ENCODE data around the gene ZNF521. TPM values are rescaled to one million over a fixed set of nuclear protein-coding genes. Genes with fewer than 3 reads are reported as not detected.

ZNF521 gene
- total and polyA plus RNA-seq, 2 of the 13 experiments (the other 11 are each of a cell fraction or from before 2014, with no cell fraction given), result 0.02 TPM; not detected in 1

DNA sequence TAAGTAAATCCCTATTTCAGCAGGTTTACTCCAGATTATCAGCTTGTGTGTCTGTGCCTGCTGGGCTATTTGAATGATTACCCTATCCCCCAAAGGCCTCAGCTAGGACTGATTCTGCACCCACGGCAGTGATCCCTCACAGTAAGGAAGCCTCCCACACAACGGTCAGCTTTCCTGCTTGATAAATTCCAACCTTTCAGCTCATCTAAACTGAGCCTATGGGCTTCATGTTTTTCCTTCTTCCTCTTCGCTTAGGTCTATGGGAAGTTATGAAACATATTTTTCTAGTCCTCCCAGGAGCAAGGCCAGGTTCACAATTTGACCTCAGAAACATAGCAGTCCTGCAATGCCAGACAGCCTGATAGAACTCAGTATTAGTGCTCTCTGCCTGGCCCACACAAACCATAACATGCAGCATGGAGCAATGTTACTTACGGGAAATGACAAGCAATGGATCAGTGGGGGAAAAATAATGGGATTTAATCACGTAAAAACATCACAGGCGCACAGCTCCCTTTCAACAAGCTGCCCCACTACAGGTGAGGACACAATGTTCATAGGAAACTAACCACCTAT is 170.9 kb downstream of the ZNF521 start:
- H3K9ac ChIP-seq (ENCODE audit: insufficient read depth, low read depth, low read length), result no peak overlapping the region
- DNase-seq (ENCODE audit: low spot score) (no peak), ATAC-seq (no peak), FAIRE-seq (no peak)
- H3K4me1 ChIP-seq (ENCODE audit: insufficient read depth, low read length), result no peaks in the 10 kb centered on the region
- H2AFZ ChIP-seq (ENCODE audit: low read length), result no peak overlapping the region
- BruUV-seq (replicated peaks), result no TSS peak
- H3K36me3 ChIP-seq (replicated peaks in 1 of 2; ENCODE audit: control insufficient read depth in 1 of 2, insufficient read depth in 2 of 2, low read length in 2 of 2), result no peaks in the 10 kb centered on the region
- H3K27me3 ChIP-seq (ENCODE audit: control insufficient read depth in 1 of 2, insufficient read depth in 2 of 2, low read length in 2 of 2), result no peaks in the 10 kb centered on the region
- CTCF ChIA-PET (ENCODE audit: low intra/inter-chr PET ratio, low total read pairs), result no interaction called here
- H3K4me2 ChIP-seq (ENCODE audit: low read depth, low read length), result no peak overlapping the region
- intact Hi-C loops (cut with micrococcal nuclease; ENCODE audit: unreplicated experiment), result no loop called here
- POLR2A ChIA-PET, result no interaction called here
- no peaks in the 10 kb centered on the region for H3K9me3 ChIP-seq (ENCODE audit: low read length)
- TF ChIP-seq, protein P1, sequence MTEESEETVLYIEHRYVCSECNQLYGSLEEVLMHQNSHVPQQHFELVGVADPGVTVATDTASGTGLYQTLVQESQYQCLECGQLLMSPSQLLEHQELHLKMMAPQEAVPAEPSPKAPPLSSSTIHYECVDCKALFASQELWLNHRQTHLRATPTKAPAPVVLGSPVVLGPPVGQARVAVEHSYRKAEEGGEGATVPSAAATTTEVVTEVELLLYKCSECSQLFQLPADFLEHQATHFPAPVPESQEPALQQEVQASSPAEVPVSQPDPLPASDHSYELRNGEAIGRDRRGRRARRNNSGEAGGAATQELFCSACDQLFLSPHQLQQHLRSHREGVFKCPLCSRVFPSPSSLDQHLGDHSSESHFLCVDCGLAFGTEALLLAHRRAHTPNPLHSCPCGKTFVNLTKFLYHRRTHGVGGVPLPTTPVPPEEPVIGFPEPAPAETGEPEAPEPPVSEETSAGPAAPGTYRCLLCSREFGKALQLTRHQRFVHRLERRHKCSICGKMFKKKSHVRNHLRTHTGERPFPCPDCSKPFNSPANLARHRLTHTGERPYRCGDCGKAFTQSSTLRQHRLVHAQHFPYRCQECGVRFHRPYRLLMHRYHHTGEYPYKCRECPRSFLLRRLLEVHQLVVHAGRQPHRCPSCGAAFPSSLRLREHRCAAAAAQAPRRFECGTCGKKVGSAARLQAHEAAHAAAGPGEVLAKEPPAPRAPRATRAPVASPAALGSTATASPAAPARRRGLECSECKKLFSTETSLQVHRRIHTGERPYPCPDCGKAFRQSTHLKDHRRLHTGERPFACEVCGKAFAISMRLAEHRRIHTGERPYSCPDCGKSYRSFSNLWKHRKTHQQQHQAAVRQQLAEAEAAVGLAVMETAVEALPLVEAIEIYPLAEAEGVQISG (CRISPR knock-in tag; IDR thresholded peaks at IDR 0.05), result no peak
- TF ChIP-seq GFI1 (CRISPR knock-in tag; IDR thresholded peaks at IDR 0.05; ENCODE audit: borderline replicate concordance), result no peak
- WGBS (ENCODE audit: low lambda C conversion rate), result 18% methylated on average over 6 of the region's 6 CpGs
- in situ Hi-C loops (cut with HindIII; ENCODE audit: extremely low pct_ligation_motif_present, low pct_unique_long_range_greater_than_20kb), result no loop called here
- H4K20me1 ChIP-seq (ENCODE audit: insufficient read depth, low read length), result no peaks in the 10 kb centered on the region
- H3K79me2 ChIP-seq (ENCODE audit: insufficient read depth, low read length), result no peaks in the 10 kb centered on the region
- no peak overlapping the region for H3K27ac ChIP-seq (ENCODE audit: extremely low read length, insufficient read depth, low read length)
- H3K4me3 ChIP-seq (replicated peaks in 1 of 3; ENCODE audit: insufficient read depth in 1 of 3, low read depth in 2 of 3, low read length in 3 of 3), result no peak overlapping the region

DNA sequence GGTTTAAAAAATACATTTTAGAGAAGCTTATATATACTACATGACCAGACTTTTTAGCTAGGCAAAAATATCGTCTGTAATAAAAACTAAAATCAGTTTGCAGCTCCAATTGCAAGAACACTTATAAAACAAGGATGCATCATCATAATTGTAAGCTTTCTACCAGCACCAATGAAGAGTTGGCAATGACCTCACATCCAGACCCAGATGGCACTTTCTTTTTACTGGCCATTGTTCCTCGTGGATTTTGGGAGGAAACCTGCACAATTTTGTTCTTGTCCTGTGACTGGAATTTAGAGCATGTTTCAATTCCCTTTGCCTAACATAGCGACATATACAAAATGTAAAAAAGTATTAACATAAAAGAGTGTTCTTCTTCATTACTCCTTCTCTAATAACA is 174.3 kb downstream of the ZNF521 start:
- H3K36me3 ChIP-seq (replicated peaks in 1 of 2; ENCODE audit: control insufficient read depth in 1 of 2, insufficient read depth in 2 of 2, low read length in 2 of 2), result no peaks in the 10 kb centered on the region
- no peak overlapping the region for H3K4me2 ChIP-seq (ENCODE audit: low read depth, low read length)
- DNase-seq (ENCODE audit: low spot score) (no peak), ATAC-seq (no peak), FAIRE-seq (no peak)
- H3K79me2 ChIP-seq (ENCODE audit: insufficient read depth, low read length), result no peaks in the 10 kb centered on the region
- H3K9me3 ChIP-seq (ENCODE audit: low read length), result no peaks in the 10 kb centered on the region
- H2AFZ ChIP-seq (ENCODE audit: low read length), result no peak overlapping the region
- 2% methylated on average over 3 of the region's 3 CpGs for WGBS (ENCODE audit: low lambda C conversion rate)
- no peak overlapping the region for H3K9ac ChIP-seq (ENCODE audit: insufficient read depth, low read depth, low read length)
- no peaks in the 10 kb centered on the region for H3K4me1 ChIP-seq (ENCODE audit: insufficient read depth, low read length)
- in situ Hi-C loops (cut with HindIII; ENCODE audit: extremely low pct_ligation_motif_present, low pct_unique_long_range_greater_than_20kb) (no loop called here), intact Hi-C loops (cut with micrococcal nuclease; ENCODE audit: unreplicated experiment) (no loop called here)
- POLR2A ChIA-PET, result no interaction called here
- no TSS peak for BruUV-seq (replicated peaks)
- CTCF ChIA-PET (ENCODE audit: low intra/inter-chr PET ratio, low total read pairs), result no interaction called here
- no peaks in the 10 kb centered on the region for H3K27me3 ChIP-seq (ENCODE audit: control insufficient read depth in 1 of 2, insufficient read depth in 2 of 2, low read length in 2 of 2)
- no peaks in the 10 kb centered on the region for H4K20me1 ChIP-seq (ENCODE audit: insufficient read depth, low read length)
- H3K27ac ChIP-seq (ENCODE audit: extremely low read length, insufficient read depth, low read length), result no peak overlapping the region
- H3K4me3 ChIP-seq (replicated peaks in 1 of 3; ENCODE audit: insufficient read depth in 1 of 3, low read depth in 2 of 3, low read length in 3 of 3), result no peak overlapping the region
- TF ChIP-seq, protein P2, sequence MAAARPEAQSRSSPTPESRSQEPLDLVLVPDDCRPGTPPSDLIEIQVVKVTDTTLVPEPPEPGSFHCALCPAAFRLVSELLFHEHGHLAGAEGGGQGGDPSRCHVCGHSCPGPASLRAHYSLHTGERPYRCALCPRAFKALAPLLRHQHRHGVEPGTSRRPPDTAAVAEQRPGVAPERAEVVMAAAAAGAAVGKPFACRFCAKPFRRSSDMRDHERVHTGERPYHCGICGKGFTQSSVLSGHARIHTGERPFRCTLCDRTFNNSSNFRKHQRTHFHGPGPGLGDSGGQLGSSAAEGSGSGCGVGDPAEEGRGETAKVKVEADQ (CRISPR knock-in tag; IDR thresholded peaks at IDR 0.05; ENCODE audit: borderline replicate concordance), result no peak
- TF ChIP-seq JUNB (CRISPR knock-in tag; IDR thresholded peaks at IDR 0.05; ENCODE audit: borderline replicate concordance), result no peak
- TF ChIP-seq REXO4 (CRISPR knock-in tag; IDR thresholded peaks at IDR 0.05; ENCODE audit: borderline replicate concordance), result no peak
- no peak for TF ChIP-seq U2AF2 (IDR thresholded peaks at IDR 0.05; ENCODE audit: low read depth, low read length)
- TF ChIP-seq, protein P3, sequence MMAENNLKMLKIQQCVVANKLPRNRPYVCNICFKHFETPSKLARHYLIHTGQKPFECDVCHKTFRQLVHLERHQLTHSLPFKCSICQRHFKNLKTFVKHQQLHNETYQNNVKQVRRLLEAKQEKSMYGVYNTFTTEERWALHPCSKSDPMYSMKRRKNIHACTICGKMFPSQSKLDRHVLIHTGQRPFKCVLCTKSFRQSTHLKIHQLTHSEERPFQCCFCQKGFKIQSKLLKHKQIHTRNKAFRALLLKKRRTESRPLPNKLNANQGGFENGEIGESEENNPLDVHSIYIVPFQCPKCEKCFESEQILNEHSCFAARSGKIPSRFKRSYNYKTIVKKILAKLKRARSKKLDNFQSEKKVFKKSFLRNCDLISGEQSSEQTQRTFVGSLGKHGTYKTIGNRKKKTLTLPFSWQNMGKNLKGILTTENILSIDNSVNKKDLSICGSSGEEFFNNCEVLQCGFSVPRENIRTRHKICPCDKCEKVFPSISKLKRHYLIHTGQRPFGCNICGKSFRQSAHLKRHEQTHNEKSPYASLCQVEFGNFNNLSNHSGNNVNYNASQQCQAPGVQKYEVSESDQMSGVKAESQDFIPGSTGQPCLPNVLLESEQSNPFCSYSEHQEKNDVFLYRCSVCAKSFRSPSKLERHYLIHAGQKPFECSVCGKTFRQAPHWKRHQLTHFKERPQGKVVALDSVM (CRISPR knock-in tag; IDR thresholded peaks at IDR 0.05), result no peak
- TF ChIP-seq ZNF563 (CRISPR knock-in tag; IDR thresholded peaks at IDR 0.05), result no peak
- no peak for TF ChIP-seq NFRKB (IDR thresholded peaks at IDR 0.05)
- TF ChIP-seq STAT5B (CRISPR knock-in tag; IDR thresholded peaks at IDR 0.05), result no peak
- TF ChIP-seq SMARCC2 (IDR thresholded peaks at IDR 0.05), result no peak
- TF ChIP-seq IKZF4 (CRISPR knock-in tag; IDR thresholded peaks at IDR 0.05; ENCODE audit: borderline replicate concordance, low read depth, not compliant biosample characterization), result no peak
